ENCODE results near the gene CENPP. TPM values are rescaled to one million over a fixed set of nuclear protein-coding genes. Genes with fewer than 3 reads are reported as not detected.

Gene CENPP
- total RNA-seq, 1 donor from 2014 or later, result 1.2 TPM

DNA sequence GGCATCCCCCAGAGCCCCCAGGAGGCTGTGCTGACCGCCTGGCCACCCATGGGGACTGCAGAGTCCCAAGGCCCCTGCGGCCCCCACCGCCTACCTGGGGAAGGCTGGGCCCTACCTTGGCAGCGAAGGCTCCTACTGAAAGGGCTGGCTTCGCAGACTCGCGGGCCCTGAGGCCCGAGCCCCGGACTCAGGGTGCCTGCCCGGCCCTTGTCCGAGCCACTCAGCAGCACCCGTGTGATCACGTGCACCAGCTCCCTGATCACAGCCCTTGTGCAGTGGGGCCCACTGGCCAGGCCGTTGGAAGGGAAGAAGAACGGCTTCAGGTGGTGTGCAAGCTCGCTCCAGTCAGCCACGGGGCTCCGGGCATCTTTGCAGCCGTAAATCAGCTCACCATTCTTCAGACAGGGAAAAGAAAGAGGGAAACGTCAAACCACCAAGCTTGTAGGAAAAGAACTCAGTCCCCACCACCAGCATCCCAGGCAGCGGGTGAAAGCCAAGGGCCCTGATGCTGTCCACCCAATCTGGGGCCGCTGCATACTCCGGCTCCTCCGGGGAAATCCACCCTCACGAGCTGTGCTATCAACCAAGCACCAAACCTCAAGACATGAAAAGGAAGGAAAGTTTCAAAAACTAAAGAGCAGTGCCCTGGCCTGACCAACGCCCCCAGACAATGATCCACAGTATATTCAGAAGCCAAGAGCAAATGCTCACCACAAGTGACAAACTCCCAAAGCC is 312.3 kb downstream of the CENPP start:
- no peak for DNase-seq (ENCODE audit: low read depth)

DNA sequence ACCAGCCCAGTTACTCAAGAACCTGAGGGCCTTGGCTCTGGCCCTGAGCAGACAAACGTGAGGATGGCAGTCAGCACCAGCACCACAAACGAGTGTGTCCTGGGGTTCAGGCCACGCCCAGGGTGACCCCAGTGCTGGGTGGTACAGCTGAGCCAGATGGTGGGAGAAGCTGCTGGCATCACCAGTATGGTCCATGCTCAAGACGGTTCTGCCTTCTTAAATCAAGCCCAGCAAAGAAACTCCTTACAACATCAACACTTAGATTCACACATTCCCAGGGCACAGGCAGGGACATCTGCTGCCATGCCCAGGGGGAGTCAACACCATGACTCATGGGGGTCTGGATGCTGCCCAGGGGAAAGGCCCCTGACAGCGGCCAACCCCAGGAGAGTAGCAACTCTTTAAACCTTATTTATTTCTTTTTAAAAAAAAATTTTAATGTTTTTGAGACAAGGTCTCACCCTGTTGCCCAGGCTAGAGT is 312.9 kb downstream of the CENPP start:
- no peak for DNase-seq (ENCODE audit: low read depth)

DNA sequence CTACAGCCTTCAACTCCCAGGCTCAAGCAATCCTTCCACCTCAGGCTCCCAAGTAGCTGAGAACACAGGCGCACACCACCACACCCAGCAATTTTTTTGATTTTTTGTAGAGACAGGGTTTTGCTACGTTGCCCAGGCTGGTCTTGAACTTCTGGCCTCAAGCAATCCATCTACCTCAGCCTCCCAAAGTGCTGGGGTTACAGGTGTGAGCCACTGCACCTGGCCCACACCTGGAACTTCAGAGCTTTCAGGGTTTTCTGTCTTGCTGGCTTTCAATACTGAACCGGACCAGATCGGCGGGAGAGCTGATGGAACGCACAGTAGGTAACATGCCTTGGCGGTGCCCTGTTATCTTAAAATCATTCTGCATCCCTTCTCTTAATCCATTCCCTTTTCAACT is 313.4 kb downstream of the CENPP start:
- DNase-seq (ENCODE audit: low read depth), result no peak

DNA sequence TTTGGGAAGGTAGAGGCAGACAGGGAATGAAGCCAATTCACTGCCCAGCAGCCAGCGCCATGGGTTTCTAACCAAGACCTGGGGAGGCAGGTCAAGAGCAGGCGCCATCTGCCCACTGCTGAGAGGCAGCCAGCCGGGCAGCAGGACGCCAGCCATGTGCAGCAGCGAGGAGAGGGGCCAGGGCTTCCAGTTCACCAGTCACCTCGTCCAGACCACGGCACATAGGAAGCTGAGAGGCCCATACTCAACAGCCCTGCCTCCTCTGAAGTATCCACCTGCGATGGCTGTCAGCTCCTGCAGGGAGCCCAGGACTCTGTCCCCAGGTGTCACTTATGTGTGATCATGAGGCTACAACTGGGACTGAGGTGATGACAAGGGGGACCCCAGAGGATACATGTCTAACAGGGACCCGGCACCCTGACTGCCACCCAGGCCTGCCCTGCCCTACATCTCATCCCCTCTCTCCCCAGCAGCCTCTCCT is 314.1 kb downstream of the CENPP start:
- DNase-seq (ENCODE audit: low read depth), result no peak

DNA sequence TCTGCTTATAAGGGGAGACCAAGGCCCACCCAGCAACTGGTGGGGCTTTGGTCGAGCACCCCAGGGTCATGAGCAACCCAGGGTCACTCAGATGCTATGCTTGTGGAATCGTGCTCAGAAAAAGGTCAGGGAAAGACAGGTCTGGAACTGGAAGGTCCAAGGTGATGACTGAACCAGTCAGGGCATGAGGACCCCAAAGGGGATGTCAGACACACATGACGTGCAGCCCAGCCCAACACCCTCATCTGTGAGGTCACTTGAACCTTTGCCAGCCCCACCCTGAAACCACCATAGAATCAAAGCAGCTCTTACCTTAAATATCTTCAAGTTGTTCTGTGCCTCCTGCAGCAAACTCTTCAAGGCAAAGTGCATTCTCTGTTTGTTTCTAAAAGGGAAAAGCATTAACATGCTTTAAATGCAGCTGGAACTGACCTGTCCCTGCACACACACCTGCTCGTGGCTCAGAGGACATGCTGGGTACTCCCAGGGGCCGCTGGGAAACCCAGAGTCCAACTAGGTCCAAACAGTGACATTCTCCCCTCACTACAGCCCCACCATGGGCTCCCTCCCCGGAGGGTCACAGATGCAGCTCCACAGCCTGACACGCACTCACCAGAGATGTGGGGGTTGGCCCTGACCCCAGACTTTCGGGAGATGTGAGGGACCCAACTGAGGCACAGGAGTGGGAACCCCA is 314.8 kb downstream of the CENPP start:
- DNase-seq (ENCODE audit: low read depth), result no peak

DNA sequence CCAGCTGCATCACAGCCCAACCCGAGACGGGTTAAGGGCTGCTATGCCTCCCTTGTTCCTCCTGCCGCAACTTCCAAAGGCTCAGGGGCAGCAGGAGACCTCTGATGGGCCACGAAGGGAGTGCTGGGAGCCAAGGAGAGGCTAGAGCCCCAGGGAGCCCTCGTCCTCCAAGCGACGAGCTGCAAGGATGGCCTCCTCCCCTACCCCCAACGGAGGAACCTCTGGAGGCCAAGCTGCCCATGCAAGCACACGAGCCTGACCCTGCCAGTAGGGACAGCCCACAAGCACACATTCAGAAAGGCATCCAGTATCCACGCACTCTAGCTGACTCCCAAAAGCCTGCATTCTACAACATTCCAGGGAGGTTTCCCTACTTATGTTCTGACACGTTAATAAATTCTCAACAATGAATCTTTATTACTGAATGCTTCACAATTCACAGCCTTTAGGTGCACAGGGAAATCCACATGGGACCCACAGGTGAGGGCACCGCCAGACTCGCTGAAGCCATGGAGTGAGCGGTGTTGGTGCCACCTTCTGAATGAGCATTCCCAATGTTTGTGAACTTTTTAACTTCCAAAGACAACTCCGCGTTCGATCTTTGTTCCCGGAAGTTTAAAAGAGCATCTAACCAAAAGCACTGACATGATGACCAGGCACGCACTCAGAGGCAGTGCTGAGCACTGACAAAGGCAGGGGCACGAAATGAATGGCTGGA is 315.5 kb downstream of the CENPP start:
- DNase-seq (ENCODE audit: low read depth), result no peak

DNA sequence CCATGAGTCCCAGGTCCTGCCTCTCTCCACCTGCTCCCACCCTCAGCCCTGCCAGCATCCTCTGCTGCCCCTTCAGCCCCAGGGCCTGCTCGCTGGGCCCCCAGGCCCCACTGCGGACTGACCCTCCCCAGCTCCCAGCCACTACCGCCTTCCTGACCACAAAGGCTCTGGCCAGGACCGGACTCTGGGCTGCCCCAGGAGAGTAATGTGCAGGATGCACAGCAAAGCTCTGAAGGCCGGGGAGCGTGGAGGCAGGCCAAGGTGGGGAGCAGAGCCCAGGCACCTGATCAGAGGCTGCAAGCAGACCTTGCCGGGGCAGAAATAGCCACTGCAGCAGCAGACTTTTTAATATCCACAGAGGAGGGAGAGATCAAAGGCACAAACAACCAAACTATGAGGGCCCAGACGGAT is 316.3 kb downstream of the CENPP start:
- DNase-seq (ENCODE audit: low read depth), result no peak

DNA sequence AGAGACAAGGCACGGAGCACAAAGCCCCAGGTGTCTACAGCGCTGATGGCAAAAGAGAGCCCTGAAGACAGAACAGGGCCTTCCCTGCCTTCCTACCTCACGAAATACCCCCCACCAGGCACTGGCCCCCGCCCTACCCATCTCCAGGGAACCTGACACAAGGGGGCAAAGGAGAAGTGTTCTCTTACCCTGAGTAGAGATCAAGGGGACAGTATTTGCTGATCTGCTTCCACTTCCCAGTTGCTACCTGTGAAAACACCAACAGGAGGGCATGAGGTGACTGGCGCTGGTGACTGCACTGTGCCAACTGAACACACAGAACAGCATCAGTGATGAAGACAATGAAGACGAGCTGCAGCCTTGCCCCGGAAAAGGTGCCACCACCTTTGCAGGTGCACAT is 316.8 kb downstream of the CENPP start:
- DNase-seq (ENCODE audit: low read depth), result no peak

DNA sequence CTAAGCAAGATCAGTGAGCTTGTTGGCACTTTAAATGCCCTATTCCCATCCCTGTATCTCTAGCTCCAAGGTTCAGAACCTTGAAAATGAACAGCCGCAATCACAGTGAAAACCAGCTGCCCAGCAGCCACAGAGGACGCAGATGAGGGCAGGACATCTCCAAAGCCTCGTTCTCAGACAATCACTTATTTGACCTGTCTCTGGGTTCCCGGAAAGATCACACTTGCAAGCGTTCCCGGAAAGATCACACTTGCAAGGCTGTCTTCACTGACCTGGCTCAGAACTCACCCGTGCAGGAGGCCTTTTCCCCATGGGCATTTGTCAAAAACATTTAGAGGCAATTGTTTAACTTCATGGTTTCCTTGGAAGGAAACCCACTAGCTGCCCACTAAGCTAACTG is 318.5 kb downstream of the CENPP start:
- no peak for DNase-seq (ENCODE audit: low read depth)

DNA sequence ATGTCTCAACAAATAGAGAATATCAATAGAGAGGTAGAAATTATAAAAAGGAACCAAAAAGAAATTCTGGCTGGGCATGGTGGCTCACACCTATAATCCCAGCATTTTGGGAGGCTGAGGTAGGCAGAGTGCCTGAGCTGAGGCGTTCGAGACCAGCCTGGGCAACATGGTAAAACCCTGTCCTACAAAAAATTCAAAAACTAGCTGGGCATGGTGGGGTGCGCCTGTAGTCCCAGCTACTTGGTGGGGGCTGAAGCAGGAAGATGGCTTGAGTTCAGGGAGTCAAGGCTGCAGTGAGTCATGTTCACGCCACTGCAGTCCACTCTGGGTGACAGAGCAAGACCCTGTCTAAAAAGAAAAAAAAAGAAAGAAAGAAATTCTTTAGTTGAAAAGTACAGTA is 319.3 kb downstream of the CENPP start:
- DNase-seq (ENCODE audit: low read depth), result no peak

DNA sequence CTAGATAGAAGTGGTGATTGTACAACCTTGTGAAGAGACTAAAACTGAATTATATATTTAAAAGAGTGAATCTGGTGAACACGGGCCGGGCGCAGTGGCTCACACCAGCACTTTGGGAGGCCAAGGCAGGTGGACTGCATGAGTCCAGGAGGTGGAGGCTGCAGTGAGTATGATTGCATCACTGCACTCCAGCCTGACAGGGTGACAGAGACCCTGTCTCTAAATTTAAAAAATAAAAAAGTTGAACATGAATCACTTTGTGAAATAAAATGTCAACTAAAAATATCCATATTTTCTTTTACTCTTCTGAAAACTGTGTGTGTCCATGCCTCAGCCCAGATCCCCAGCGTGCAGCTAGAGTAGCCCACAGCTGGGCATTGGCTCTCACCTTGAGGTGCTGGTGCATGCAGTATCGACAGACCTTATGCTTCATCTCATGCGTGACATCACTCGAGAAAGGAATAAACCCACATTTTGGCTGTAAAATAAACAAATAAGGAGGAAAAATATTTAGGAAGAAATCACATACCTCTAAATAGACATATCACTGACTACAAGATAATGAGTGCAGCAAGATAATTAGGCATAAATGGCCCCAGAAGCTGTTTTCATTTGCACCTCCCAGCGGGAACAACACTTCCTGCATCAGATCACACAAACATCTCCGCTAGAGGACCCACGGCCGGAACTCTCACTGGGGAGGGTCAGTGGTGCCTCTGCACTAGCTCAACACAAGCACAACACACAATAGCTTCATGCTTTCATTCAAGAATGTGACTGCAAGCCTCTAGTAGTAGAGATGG is 322.1 kb downstream of the CENPP start:
- DNase-seq (ENCODE audit: low read depth), result no peak

DNA sequence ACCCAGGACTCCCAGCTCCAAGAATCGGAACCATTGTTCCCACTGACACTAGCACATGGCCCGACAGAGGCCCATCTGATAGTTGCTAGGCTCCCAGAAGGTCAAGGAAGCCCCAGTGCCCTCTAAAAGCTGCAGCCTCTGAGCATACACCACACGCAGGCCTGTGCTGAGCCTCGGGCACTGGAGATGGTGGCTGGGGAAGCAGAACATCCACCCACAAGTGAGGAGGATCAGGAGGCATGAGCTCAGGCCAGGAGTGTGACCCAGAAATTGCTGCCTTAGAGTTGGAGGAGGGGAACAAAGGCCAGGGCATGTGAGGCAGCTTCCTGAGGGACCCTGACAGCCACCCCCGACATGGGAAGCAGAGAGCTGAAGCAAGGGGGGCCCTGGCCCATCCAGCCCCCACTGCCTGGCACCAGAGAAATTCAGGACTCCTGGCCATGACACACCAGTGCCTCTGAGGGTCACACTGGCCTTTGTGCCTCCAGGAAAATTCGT is 322.8 kb downstream of the CENPP start:
- no peak for DNase-seq (ENCODE audit: low read depth)

DNA sequence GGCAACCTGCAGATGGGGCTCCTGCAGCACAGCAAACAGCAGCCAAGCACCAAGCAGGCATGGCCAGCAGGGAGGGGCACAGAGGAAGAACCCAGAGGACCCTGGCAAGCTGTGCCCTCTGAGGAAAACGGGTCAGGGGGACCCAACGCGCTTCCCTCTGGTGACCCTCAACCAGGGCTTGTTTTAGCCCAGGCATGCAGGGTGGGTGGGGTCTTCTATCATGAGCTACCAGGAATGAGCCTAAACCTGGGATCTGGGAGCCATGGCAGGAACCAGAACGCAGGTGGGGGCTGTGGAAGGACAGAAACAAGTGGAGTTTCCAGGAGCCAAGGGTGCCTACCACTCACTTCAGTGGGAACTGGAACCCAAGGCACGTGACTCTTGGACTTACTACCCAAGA is 323.3 kb downstream of the CENPP start:
- DNase-seq (ENCODE audit: low read depth), result no peak

DNA sequence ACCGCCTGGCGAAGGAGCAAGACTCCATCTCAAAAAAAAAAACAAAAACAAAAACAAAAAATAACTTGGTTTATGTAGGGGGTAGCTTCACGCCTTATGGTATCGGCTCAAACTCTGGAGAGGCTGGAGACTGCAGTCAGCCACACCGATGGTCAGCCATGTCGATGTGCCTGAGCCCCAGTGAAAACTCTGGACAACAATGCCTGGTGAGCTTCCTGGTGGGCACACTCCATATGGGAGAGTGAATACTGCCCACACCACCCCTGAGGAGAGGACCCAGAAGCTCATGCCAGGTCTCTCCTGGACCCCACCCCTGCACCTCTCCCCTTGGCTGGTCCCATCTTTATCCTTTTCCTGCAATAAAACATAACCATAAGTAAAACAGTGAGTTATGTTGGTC is 324.5 kb downstream of the CENPP start:
- DNase-seq (ENCODE audit: low read depth), result no peak

DNA sequence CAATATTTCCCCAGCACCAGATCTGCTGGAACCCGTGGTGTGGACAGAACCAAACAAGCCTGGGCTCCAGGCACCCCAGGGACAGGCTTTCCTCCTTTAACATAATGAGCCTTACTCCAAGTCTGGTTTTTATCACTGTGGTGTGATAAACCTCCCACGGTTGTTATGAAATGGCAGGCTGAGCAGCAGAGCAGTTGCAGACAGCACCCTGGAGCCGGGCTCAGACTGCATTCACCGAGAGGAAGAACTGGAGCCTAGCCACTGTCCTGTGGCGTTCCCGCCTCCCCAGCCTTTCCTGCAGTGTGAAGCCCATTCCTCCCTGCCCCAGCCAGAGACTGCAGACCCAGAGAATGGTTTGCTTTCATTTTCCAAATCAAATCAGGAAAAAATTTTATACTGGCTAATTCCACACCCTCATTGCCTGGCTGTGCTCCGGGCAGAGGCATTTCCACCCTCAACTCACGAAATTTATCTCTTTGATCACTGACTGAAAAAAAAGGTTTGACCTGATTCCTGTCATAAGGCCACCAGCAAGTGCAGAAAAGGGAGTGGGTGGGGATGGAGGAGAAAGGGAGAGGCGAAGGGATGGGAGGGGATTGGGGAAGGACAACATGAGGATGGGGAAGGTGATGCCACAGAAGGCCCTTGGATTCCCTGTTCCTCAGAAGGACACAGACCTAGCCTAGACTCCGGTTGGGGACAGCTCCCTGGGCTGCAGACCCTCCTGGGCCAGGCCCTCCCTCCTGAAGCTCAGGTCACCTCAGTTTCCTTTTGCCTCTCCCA is 325.3 kb downstream of the CENPP start:
- DNase-seq (ENCODE audit: low read depth), result no peak

DNA sequence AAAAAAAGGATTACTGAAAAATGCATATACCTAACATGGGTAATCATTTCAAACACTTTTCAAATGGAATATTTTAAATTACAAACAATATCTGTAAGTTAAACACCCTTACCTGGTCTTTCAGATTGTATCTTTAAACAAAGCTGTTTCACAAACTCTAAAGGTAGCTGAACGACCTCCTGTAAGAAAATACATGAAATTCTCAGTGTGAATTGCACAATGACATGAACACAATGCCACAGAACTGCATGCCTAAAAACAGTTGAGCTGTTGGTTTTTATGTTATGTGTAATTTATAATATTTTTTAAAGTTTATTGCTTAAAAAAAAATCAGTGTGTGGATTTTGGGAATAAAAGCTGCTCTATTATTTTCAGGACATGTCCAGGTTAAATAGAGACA is 326.7 kb downstream of the CENPP start:
- no peak for DNase-seq (ENCODE audit: low read depth)

DNA sequence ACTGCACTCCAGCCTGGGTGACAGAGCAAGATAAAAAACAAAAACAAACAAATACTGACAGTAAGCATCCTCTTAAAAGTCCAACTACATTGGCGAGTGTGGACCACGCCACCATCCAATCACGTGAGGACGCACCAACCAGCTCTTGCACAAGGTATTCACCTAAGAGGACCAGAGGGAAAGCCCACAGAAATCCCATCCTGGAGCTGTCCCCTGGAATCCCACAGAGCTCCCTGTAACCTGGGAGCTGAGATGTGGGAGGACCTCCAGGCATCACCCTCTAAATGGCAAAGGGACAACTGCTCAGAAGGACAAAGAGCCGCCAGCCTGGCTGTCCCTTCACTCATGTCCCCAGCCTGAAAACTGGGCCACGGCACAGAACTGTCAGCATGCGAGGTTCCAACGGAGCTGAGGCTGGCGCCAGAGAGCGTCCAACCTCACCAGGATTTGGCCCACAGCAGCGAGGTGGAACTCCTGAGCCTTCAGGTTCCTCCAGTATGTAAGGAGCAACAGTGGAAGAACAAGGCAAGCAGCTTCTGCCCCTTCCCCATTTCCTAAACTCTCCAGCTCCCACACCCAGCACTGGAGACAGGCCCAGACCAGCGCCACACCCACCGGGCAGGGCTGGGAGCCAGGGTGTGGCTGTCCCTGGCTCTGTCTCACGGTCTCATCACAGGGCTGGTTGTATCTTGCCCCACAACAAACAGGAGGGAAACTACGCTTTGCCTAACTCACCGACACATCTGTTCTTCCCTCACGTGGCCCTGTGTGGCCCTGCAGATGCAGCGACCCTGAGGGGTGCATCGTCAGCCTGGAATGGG is 328.9 kb downstream of the CENPP start:
- DNase-seq (ENCODE audit: low read depth), result no peak

DNA sequence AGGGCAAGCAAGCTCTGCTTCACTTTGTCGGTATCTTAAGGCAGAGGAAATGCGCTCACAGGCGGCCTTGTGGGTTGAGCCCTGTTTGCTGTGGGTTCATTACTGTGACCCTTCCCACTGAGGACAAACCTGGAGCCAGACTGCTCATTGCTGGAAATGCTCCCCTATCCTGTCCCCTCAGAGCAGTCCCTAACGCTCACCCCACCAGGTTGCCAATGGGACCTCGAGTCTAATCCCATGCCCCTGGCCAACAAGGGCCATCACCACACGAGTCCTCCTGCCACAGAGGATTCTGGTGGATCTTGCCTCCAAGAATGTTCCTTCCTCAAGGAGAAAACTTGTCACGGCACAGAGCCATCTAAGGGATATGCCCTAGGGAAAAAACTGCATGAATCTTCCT is 329.6 kb downstream of the CENPP start:
- no peak for DNase-seq (ENCODE audit: low read depth)

DNA sequence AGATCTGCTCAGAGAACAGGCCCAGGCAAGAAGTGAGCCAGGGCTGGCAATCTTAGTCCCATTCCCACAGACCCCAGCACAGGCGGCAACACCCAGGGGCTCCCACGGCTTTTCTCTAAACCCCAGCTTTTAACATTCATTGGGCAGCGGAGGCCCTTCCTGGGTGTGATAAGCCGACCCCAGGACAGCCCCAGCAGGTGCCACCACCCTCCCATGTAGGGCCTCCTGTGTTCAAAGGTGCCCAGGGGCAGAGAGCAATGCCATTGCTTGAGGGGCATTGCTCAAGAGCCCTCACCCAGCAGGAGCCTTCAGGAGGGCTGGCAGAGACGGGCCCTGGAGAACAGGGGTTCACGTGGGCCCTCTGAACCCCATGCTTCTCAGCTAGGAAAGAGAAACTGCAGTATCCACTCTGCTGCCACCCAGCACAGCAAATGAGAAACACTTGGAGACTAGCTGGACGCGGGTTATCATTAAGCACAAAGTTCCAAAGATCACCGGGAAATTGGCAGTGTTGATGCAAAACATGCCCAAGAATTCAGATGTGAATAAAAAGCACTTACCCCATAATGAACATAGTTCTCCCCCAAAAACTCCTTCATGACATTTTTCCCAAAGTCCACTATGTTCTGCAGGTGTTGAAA is 330.3 kb downstream of the CENPP start:
- no peak for DNase-seq (ENCODE audit: low read depth)

DNA sequence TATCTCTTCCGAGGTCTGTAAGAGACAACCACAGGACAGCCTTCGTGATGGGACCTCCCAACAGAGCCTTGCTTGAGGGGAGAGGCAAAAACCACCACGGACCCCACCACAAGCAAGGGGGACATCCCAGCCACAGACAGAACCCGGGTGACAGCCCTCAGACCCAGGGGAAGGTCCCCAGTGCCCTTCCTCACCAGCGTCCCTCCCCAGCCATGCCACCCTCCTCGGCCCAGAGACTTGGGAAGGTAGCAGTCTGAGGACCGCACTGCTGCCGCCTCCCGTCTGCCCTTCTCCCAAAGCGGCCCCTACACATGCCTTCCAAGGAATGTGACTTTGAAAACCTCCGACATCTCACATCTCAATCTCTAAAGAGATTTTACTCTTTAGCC is 330.8 kb downstream of the CENPP start:
- DNase-seq (ENCODE audit: low read depth), result no peak
